HG03280 (cell line): ENCODE data around the gene VWA7.

Source experiments
- ATAC-seq: cut with Tn5 transposase; IDR thresholded peaks from one replicate; pipeline ENCODE4 v1.9.1; 2021; ENCODE audit warnings: mild to moderate bottlenecking, moderate library complexity; ENCODE audit not compliant: unreplicated experiment

VWA7 gene

GRCh38 chr6:31761343-31761742 is 15.8 kb downstream of the VWA7 start:
- ATAC-seq: no peak

- ATAC-seq: no peak
These were observed 16.3 kb downstream of the VWA7 start for GRCh38 chr6:31760790-31761189.

GRCh38 chr6:31758281-31758680 is 18.8 kb downstream of the VWA7 start:
- ATAC-seq: no peak

GRCh38 chr6:31752739-31753319 is 24.3 kb downstream of the VWA7 start:
- no peak for ATAC-seq

GRCh38 chr6:31750411-31751022 is 26.6 kb downstream of the VWA7 start:
- no peak for ATAC-seq

GRCh38 chr6:31749301-31750036 is 27.7 kb downstream of the VWA7 start:
- no peak for ATAC-seq

GRCh38 chr6:31744422-31744821 is 32.7 kb downstream of the VWA7 start:
- ATAC-seq: no peak

- no peak for ATAC-seq
These were observed 34.2 kb downstream of the VWA7 start for GRCh38 chr6:31742894-31743293.

GRCh38 chr6:31741815-31742214 is 35.3 kb downstream of the VWA7 start:
- no peak for ATAC-seq

- ATAC-seq: no peak
These were observed 36.5 kb downstream of the VWA7 start for GRCh38 chr6:31740397-31741223.

- ATAC-seq: peak; percentile 83
These were observed 37.3 kb downstream of the VWA7 start, which contains the start of gene MSH5 for GRCh38 chr6:31739639-31740396. Gene MSH5, plus strand, starts transcription at chr6:31740005. Its CDS starts 462 bp downstream, at chr6:31740467.

- no peak for ATAC-seq
These were observed 38.8 kb downstream of the VWA7 start for GRCh38 chr6:31737991-31738979.

GRCh38 chr6:31737315-31737990 is 39.7 kb downstream of the VWA7 start:
- ATAC-seq: no peak

GRCh38 chr6:31736768-31737314 is 40.3 kb downstream of the VWA7 start:
- no peak for ATAC-seq

- ATAC-seq: peak; percentile 20
These were observed 40.9 kb downstream of the VWA7 start, which contains the start of gene CLIC1 for GRCh38 chr6:31736021-31736767. Gene CLIC1, minus strand, starts transcription at chr6:31736530. Its CDS starts 230 bp downstream, at chr6:31736300.

- ATAC-seq: no peak
These were observed 42.2 kb downstream of the VWA7 start for GRCh38 chr6:31734821-31735406.

GRCh38 chr6:31734247-31734820 is 42.8 kb downstream of the VWA7 start:
- ATAC-seq: no peak
